Sigmoid colon (tissue), 7 donors: ENCODE measurements around the gene REG3G. TPM values are rescaled to one million over a fixed set of nuclear protein-coding genes. Genes with fewer than 3 reads are reported as not detected.
A peak's percentile ranks its signal among the peaks of the same experiment; 100 is the strongest.

Source experiments
- DNase-seq: peaks from one replicate; pipeline ENCODE4 v3.0.0-alpha.2; 2019
- H3K27ac ChIP-seq, 4 donors: fragments of 200-600 bp; sonication (generic); one replicate each; pipeline ENCODE4 v1.5.1; 2016 to 2019; ENCODE audit warnings: mild to moderate bottlenecking in 1 of 4
- H3K27me3 ChIP-seq, 3 donors: fragments of 200-600 bp; sonication (generic); one replicate each; pipeline ENCODE4 v1.5.1; 2019; ENCODE audit warnings: mild to moderate bottlenecking in 1 of 3
- H3K36me3 ChIP-seq, 4 donors: fragments of 200-600 bp; sonication (generic); one replicate each; pipeline ENCODE4 v1.5.1; 2016 to 2019
- H3K4me1 ChIP-seq, 4 donors: fragments of 200-600 bp; sonication (generic); one replicate each; pipeline ENCODE4 v1.5.1; 2017 to 2019
- H3K4me3 ChIP-seq, 4 donors: fragments of 200-600 bp; sonication (generic); one replicate each; pipeline ENCODE4 v1.5.1; 2017 to 2019; ENCODE audit warnings: mild to moderate bottlenecking in 2 of 4, moderate library complexity in 1 of 4
- H3K9me3 ChIP-seq, 4 donors: fragments of 200-600 bp in 3 of 4; sonication (generic) in 3 of 4; one replicate each; pipeline versions ENCODE4 v1.5.1 to v1.6.1; 2013 to 2019
- CTCF ChIP-seq, 4 experiments: fragments of 450-650 bp in 3 of 4; fragments of 200-600 bp in 1 of 4; IDR thresholded peaks; one replicate each; pipeline ENCODE4 v1.5.1; 2016 to 2019; ENCODE audit warnings: antibody characterized with exemption in 4 of 4, mild to moderate bottlenecking in 3 of 4, moderate library complexity in 2 of 4
- EP300 ChIP-seq, 4 donors: sonication (generic); formaldehyde crosslinking; IDR thresholded peaks; one replicate each; pipeline ENCODE4 v1.6.1; 2017; ENCODE audit warnings: antibody characterized with exemption in 4 of 4
- POLR2A ChIP-seq, 2 donors: fragments of 450-650 bp; IDR thresholded peaks; one replicate each; pipeline ENCODE4 v1.6.1; 2016; ENCODE audit warnings: antibody characterized with exemption in 2 of 2, mild to moderate bottlenecking in 2 of 2, moderate library complexity in 2 of 2
- POLR2AphosphoS5 ChIP-seq, 4 donors: sonication (generic); formaldehyde crosslinking; IDR thresholded peaks; one replicate each; pipeline ENCODE4 v1.6.1; 2017; ENCODE audit warnings: antibody characterized with exemption in 4 of 4
- WGBS, 2 donors: extraction: QIAGEN DNeasy Blood & Tissue Kit; methylation state at CpG; one replicate each; pipeline ENCODE4 v1.1.7; 2013; 5-methylcytosine and 5-hydroxymethylcytosine counted together
- intact Hi-C: fragments of 100-400 bp; cut with DNase I; formaldehyde crosslinking; loops from one replicate; pipeline ENCODE4 v1.15.1; 2023
- polyA plus RNA-seq, 3 donors: library from polyadenylated mRNA; stranded (reverse); fragments of 200-250 nt; gene quantifications; one replicate each; pipeline ENCODE4 v1.2.3, GENCODE V29; 2013
- total RNA-seq, 4 donors: library from RNA; depleted of rRNA; stranded (reverse); fragments of >200 nt; gene quantifications; one replicate each; pipeline ENCODE4 v1.1.0, GENCODE V29; 2016
- donor health status: healthy with polysubstance abuse.
- donor health status: Bipolar disorder and iron deficiency.
- donor health status: healthy.

REG3G gene
- total and polyA plus RNA-seq, 7 donors, result 0.12 TPM; not detected in 6

- Histone ChIP-seq H3K4me3 (no peak overlapping the region), H3K36me3 (no peaks in the 10 kb centered on the region), H3K9me3 (no peaks in the 10 kb centered on the region), H3K4me1 (peaks cover 0 to 11% (median 10%) of the 10 kb centered on the region in 4 donors), H3K27me3 (peaks cover 14 to 26% (median 14%) of the 10 kb centered on the region in 3 donors), H3K27ac (no peak overlapping the region)
- intact Hi-C loops, result no loop called here
- DNase-seq, result no peak
- TF ChIP-seq CTCF (IDR thresholded peaks at IDR 0.05), result no peak
- TF ChIP-seq POLR2A (IDR thresholded peaks at IDR 0.05), result no peak
- TF ChIP-seq EP300 (IDR thresholded peaks at IDR 0.05), result no peak
- TF ChIP-seq POLR2AphosphoS5 (IDR thresholded peaks at IDR 0.05), result no peak
- 88 to 91% methylated on average over 2 of the region's 2 CpGs for WGBS, 2 donors
Measured at GRCh38 chr2:78989051-78989450, 36.5 kb upstream of the REG3G start.

DNA sequence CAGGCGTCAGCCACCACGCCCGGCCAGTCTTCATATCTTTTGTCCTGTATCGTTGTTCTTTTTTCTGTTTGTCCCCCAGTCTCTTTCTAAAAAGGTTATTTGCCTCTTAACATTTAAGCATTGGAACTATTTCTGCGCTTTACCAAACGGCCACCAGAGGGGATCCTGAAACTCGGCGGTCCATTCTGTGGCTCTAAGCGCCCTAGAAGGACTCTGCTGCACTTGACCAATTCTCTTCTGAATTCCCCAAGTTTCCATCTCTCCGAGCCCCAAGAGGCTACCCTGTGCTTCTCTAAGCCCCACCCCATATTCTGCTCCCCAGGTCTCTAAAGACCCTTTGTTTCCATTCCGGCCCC lies 33.1 kb upstream of the REG3G start:
- no peaks in the 10 kb centered on the region for H3K9me3 ChIP-seq
- H3K27ac ChIP-seq, result no peak overlapping the region
- peak overlapping the region in 3 of 4 donors; percentile 17 to 30 (median 27) for H3K4me3 ChIP-seq
- peaks cover 0 to 11% (median 10%) of the 10 kb centered on the region in 4 donors for H3K4me1 ChIP-seq
- no peaks in the 10 kb centered on the region for H3K36me3 ChIP-seq
- H3K27me3 ChIP-seq, result peaks cover 14 to 35% (median 19%) of the 10 kb centered on the region in 3 donors
- intact Hi-C loops, result no loop called here
- 13 to 25% methylated on average over 11 of the region's 11 CpGs for WGBS, 2 donors
- TF ChIP-seq CTCF (IDR thresholded peaks at IDR 0.05) (peak in 1 of 4 experiments; percentile 26), EP300 (IDR thresholded peaks at IDR 0.05) (no peak)
- no peak for DNase-seq

- no peak for DNase-seq
- H3K27me3 ChIP-seq, result peaks cover 14 to 35% (median 19%) of the 10 kb centered on the region in 3 donors
- WGBS, 2 donors, result 2 to 3% methylated on average over 45 of the region's 45 CpGs
- no peak overlapping the region for H3K27ac ChIP-seq
- no peaks in the 10 kb centered on the region for H3K9me3 ChIP-seq
- no peaks in the 10 kb centered on the region for H3K36me3 ChIP-seq
- H3K4me3 ChIP-seq, result peak overlapping the region in 3 of 4 donors; percentile 17 to 30 (median 27)
- H3K4me1 ChIP-seq, result peaks cover 0 to 11% (median 10%) of the 10 kb centered on the region in 4 donors
- intact Hi-C loops, result no loop called here
- TF ChIP-seq EP300 (IDR thresholded peaks at IDR 0.05), result no peak
- no peak for TF ChIP-seq POLR2A (IDR thresholded peaks at IDR 0.05)
- no peak for TF ChIP-seq POLR2AphosphoS5 (IDR thresholded peaks at IDR 0.05)
- no peak for TF ChIP-seq CTCF (IDR thresholded peaks at IDR 0.05)
Measured at GRCh38 chr2:78992807-78993517, 32.5 kb upstream of the REG3G start.

GRCh38 chr2:78993518-78994148 lies 31.9 kb upstream of the REG3G start:
- H3K9me3 ChIP-seq, result no peaks in the 10 kb centered on the region
- no peak for TF ChIP-seq POLR2AphosphoS5 (IDR thresholded peaks at IDR 0.05)
- TF ChIP-seq POLR2A (IDR thresholded peaks at IDR 0.05), result no peak
- no peak for TF ChIP-seq EP300 (IDR thresholded peaks at IDR 0.05)
- TF ChIP-seq CTCF (IDR thresholded peaks at IDR 0.05), result no peak
- intact Hi-C loops, result no loop called here
- H3K36me3 ChIP-seq, result no peaks in the 10 kb centered on the region
- WGBS, 2 donors, result 28 to 42% methylated on average over 25 of the region's 25 CpGs
- H3K4me3 ChIP-seq, result no peak overlapping the region
- H3K27ac ChIP-seq, result no peak overlapping the region
- H3K4me1 ChIP-seq, result peaks cover 0 to 11% (median 10%) of the 10 kb centered on the region in 4 donors
- peaks cover 14 to 35% (median 19%) of the 10 kb centered on the region in 3 donors for H3K27me3 ChIP-seq
- no peak for DNase-seq
